ENCODE results near the gene CR1.

- TF ChIP-seq CTCF (IDR thresholded peaks at IDR 0.05) (no peak), POLR2A (IDR thresholded peaks at IDR 0.05) (no peak)
Observed at GRCh38 chr1:207516729-207517128, 20.8 kb downstream of the CR1 start.

Measured in right lobe of liver (tissue), 4 donors.